ENCODE results near the gene RBP3.

DNA sequence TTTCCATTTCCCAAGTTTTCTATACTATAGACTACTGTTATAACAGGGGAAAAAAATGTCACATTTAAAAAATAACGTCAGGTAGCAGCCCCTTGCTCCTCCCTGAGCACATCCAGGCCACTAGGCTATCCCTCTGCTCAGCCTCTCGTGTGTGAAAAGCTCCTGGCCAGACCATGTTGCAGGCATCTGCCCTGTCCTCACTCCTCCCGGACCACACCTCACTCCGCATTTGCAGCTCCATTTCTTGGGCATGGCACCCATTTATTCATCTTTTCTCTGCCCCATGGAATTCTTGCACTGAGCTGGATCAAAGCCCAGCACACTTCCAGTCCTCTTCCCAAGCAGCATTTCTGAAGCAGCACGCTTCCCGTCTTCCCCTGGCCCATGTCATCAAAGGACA is 27.4 kb upstream of the RBP3 start:
- TF ChIP-seq ZNF70 (CRISPR knock-in tag; IDR thresholded peaks at IDR 0.05) (no peak), OSR1 (CRISPR knock-in tag; IDR thresholded peaks at IDR 0.05) (no peak)

Measured in SK-N-SH treated with all-trans-retinoic acid at 6 μM for 48 hours (cell line).